HCT116 (cell line): Measurements from ENCODE around the gene HMCES. TPM values are rescaled to one million over a fixed set of nuclear protein-coding genes. Genes with fewer than 3 reads are reported as not detected.
"Not testable (repeated sequence)": the region's sequence is repeated elsewhere in the genome, so short reads cannot be mapped to it uniquely, and the experiment has no call there.

Source experiments
- ATAC-seq: fragments of 200-7000 bp; cut with Tn5 transposase; 2 replicates; pipeline ENCODE4 v1.9.1; 2020; ENCODE audit warnings: mild to moderate bottlenecking, moderate library complexity
- BruUV-seq: library from RNA; stranded (reverse); fragments of 400-500 nt; replicated peaks from 2 replicates; lab custom pipeline; 2021; lab: Mats Ljungman, UMichigan
- CTCF ChIA-PET: fragments of 300-600 bp; sonication (Branson Sonifier 250); formaldehyde crosslinking; loops from one replicate; lab custom pipeline; 2021; ENCODE audit warnings: antibody characterized with exemption; lab: Charles Lee
- POLR2A ChIA-PET: fragments of 300-600, 350-600 bp; sonication (Branson Sonifier 250); formaldehyde crosslinking; loops from one replicate; lab custom pipeline; 2021; ENCODE audit warnings: antibody characterized with exemption; lab: Charles Lee
- RAD21 ChIA-PET, 2 experiments: fragments of 300-600 bp; sonication (Branson Sonifier 250); formaldehyde crosslinking; loops; one replicate each; lab custom pipeline; 2023; ENCODE audit warnings: low total read pairs in 2 of 2; ENCODE audit not compliant: uncharacterized antibody in 2 of 2, unreplicated experiment in 2 of 2, low non-redundant PET in 1 of 2; lab: Charles Lee
- DNase-seq: peaks from one replicate; pipeline ENCODE4 v3.0.0-alpha.2; 2010; ENCODE audit warnings: low read depth, low spot score
- H2AFZ ChIP-seq: fragments of 200-600 bp; shearing (Covaris generic), sonication (generic); 2 replicates; pipeline ENCODE4 v1.6.1; 2017; ENCODE audit warnings: low read depth, mixed run types, mixed read lengths, antibody characterized with exemption, low read length; ENCODE audit not compliant: poor library complexity, severe bottlenecking
- H3K27ac ChIP-seq: 2 replicates; pipeline ENCODE4 v1.5.1; 2012; ENCODE audit warnings: low read depth, low read length
- H3K27me3 ChIP-seq: fragments of 200-600 bp; sonication (generic); 2 replicates; pipeline ENCODE4 v1.6.1; 2016; ENCODE audit warnings: mixed run types, low read length, mixed read lengths; ENCODE audit not compliant: insufficient read depth
- H3K36me3 ChIP-seq, 2 experiments: fragments of 200-500 bp in 1 of 2; fragments of 200-600 bp in 1 of 2; sonication (Bioruptor generic) in 1 of 2; sonication (generic) in 1 of 2; 2 replicates each; pipeline versions ENCODE4 v1.5.1 to v1.6.1; 2014 to 2016; ENCODE audit warnings: low read length in 2 of 2, inconsistent platforms in 1 of 2, mixed read lengths in 1 of 2, mixed run types in 1 of 2; ENCODE audit not compliant: insufficient read depth in 2 of 2, control insufficient read depth in 1 of 2
- H3K4me1 ChIP-seq, 2 experiments: fragments of 200-600 bp in 1 of 2; sonication (generic) in 1 of 2; 2 replicates each; pipeline versions ENCODE4 v1.5.1 to v1.6.1; 2012 to 2017; ENCODE audit warnings: low read length in 2 of 2, inconsistent platforms in 1 of 2, mild to moderate bottlenecking in 1 of 2, mixed read lengths in 1 of 2, mixed run types in 1 of 2, moderate library complexity in 1 of 2; ENCODE audit not compliant: insufficient read depth in 2 of 2, control insufficient read depth in 1 of 2
- H3K4me2 ChIP-seq: fragments of 200-600 bp; sonication (generic); 2 replicates; pipeline ENCODE4 v1.6.1; 2017; ENCODE audit warnings: mixed run types, low read length, mixed read lengths
- H3K4me3 ChIP-seq, 2 experiments: fragments of 200-600 bp in 1 of 2; sonication (generic) in 1 of 2; replicated peaks in 1 of 2; 2 replicates each; pipeline ENCODE4 v1.5.1; 2011 to 2016; ENCODE audit warnings: low read length in 2 of 2, control low read depth in 1 of 2, low read depth in 1 of 2, mild to moderate bottlenecking in 1 of 2, mixed read lengths in 1 of 2, mixed run types in 1 of 2
- H3K79me2 ChIP-seq: fragments of 200-600 bp; sonication (generic); 2 replicates; pipeline ENCODE4 v1.6.1; 2017; ENCODE audit warnings: mild to moderate bottlenecking, mixed run types, low read length, moderate library complexity, mixed read lengths; ENCODE audit not compliant: insufficient read depth
- H3K9ac ChIP-seq: fragments of 200-600 bp; sonication (generic); 2 replicates; pipeline ENCODE4 v1.6.1; 2016; ENCODE audit warnings: low read length, mixed read lengths
- H3K9me2 ChIP-seq: fragments of 200-600 bp; sonication (generic), shearing (Covaris generic); 2 replicates; pipeline ENCODE4 v1.6.1; 2017; ENCODE audit warnings: mixed run types, mild to moderate bottlenecking, moderate library complexity; ENCODE audit not compliant: insufficient read depth
- H3K9me3 ChIP-seq, 2 experiments: fragments of 200-500 bp in 1 of 2; fragments of 200-600 bp in 1 of 2; sonication (Bioruptor generic) in 1 of 2; sonication (generic) in 1 of 2; 2 replicates each; pipeline ENCODE4 v1.6.1; 2014 to 2017; ENCODE audit warnings: low read length in 2 of 2, mixed read lengths in 2 of 2, inconsistent platforms in 1 of 2, low read depth in 1 of 2, mild to moderate bottlenecking in 1 of 2, mixed run types in 1 of 2, moderate library complexity in 1 of 2; ENCODE audit not compliant: control insufficient read depth in 1 of 2, insufficient read depth in 1 of 2
- H4K20me1 ChIP-seq: fragments of 200-600 bp; sonication (generic), shearing (Covaris generic); 2 replicates; pipeline ENCODE4 v1.6.1; 2017; ENCODE audit warnings: mixed run types, mild to moderate bottlenecking, moderate library complexity; ENCODE audit not compliant: insufficient read depth
- ATF3 ChIP-seq: IDR thresholded peaks from 2 replicates; pipeline ENCODE4 v1.6.1; 2012
- CBX3 ChIP-seq: IDR thresholded peaks from 2 replicates; pipeline ENCODE4 v1.6.1; 2012; ENCODE audit warnings: low read depth
- CEBPB ChIP-seq: IDR thresholded peaks from 2 replicates; pipeline ENCODE4 v1.6.1; 2012; ENCODE audit warnings: low read depth
- CTCF ChIP-seq, 3 experiments: fragments of 200-600 bp in 1 of 3; sonication (generic) in 1 of 3; IDR thresholded peaks in 2 of 3; conservative IDR thresholded peaks in 1 of 3; 2 replicates each; pipeline ENCODE4 v1.5.1; 2012 to 2017; ENCODE audit warnings: low read depth in 2 of 3, low read length in 2 of 3, antibody characterized with exemption in 1 of 3, borderline replicate concordance in 1 of 3, control low read depth in 1 of 3, mild to moderate bottlenecking in 1 of 3, mixed read lengths in 1 of 3, mixed run types in 1 of 3, moderate library complexity in 1 of 3; ENCODE audit not compliant: insufficient read depth in 1 of 3
- EGR1 ChIP-seq: IDR thresholded peaks from 2 replicates; pipeline ENCODE4 v1.6.1; 2012; ENCODE audit warnings: low read depth
- ELF1 ChIP-seq: IDR thresholded peaks from 2 replicates; pipeline ENCODE4 v1.6.1; 2012; ENCODE audit warnings: low read depth, borderline replicate concordance
- EZH2 ChIP-seq: fragments of 200-600 bp; sonication (generic); IDR thresholded peaks from 2 replicates; pipeline ENCODE4 v1.6.1; 2017; ENCODE audit warnings: antibody characterized with exemption, mixed run types
- EZH2phosphoT487 ChIP-seq: fragments of 200-600 bp; IDR thresholded peaks from 2 replicates; pipeline ENCODE4 v1.6.1; 2018; ENCODE audit warnings: antibody characterized with exemption, borderline replicate concordance
- JUND ChIP-seq: IDR thresholded peaks from 2 replicates; pipeline ENCODE4 v1.6.1; 2012
- POLR2AphosphoS5 ChIP-seq: IDR thresholded peaks from 2 replicates; pipeline ENCODE4 v1.6.1; 2011; ENCODE audit warnings: mild to moderate bottlenecking, low read depth, low read length, moderate library complexity
- RAD21 ChIP-seq: IDR thresholded peaks from 2 replicates; pipeline ENCODE4 v1.6.1; 2012; ENCODE audit warnings: low read depth, mild to moderate bottlenecking
- REST ChIP-seq: IDR thresholded peaks from 2 replicates; pipeline ENCODE4 v1.6.1; 2012; ENCODE audit warnings: low read depth
- SRF ChIP-seq: IDR thresholded peaks from 2 replicates; pipeline ENCODE4 v1.6.1; 2012; ENCODE audit warnings: low read depth
- TCF7L2 ChIP-seq: IDR thresholded peaks from 2 replicates; pipeline ENCODE4 v1.7.0; 2011; ENCODE audit warnings: borderline replicate concordance, inconsistent platforms; ENCODE audit not compliant: insufficient read depth, insufficient read length; ENCODE audit errors: extremely low read depth
- ZNF274 ChIP-seq: fragments of 200-500 bp; sonication (Bioruptor generic); IDR thresholded peaks from 2 replicates; pipeline ENCODE4 v1.6.1; 2014; ENCODE audit warnings: mild to moderate bottlenecking, low read depth, low read length, inconsistent platforms
- intact Hi-C: fragments of 100-400 bp; cut with micrococcal nuclease; formaldehyde crosslinking; loops from 2 replicates; pipeline ENCODE4 v1.10.0; 2022
- total RNA-seq: library from RNA; stranded (reverse); gene quantifications from one replicate; pipeline ENCODE4 v1.2.1, GENCODE V29; 2021; ENCODE audit not compliant: unreplicated experiment

HMCES gene
- total RNA-seq, 1 experiment from 2014 or later: 78.9 TPM

GRCh38 chr3:129336093-129336706, 57.5 kb downstream of the HMCES start:
- ChIA-PET POLR2A (no interaction called here), RAD21 (interaction anchor here in 1 of 2 experiments (0.7 kb wide), 1 partner anchor 19 kb away, joined by 3 read pairs; no protein-coding TSS in a partner anchor), CTCF (no interaction called here)
- Histone ChIP-seq H3K4me3 (no peak overlapping the region), H3K4me1 (no peaks in the 10 kb centered on the region), H3K9me3 (no peaks in the 10 kb centered on the region), H4K20me1 (no peaks in the 10 kb centered on the region), H3K9ac (no peak overlapping the region), H3K79me2 (no peaks in the 10 kb centered on the region), H3K27ac (no peak overlapping the region), H2AFZ (no peak overlapping the region), H3K36me3 (no peaks in the 10 kb centered on the region), H3K4me2 (no peak overlapping the region), H3K27me3 (no peaks in the 10 kb centered on the region), H3K9me2 (no peaks in the 10 kb centered on the region)
- ATAC-seq: no peak
- intact Hi-C loops: no loop called here
- DNase-seq: no peak
- no TSS peak for BruUV-seq
- TF ChIP-seq POLR2AphosphoS5 (no peak), ZNF274 (no peak), SRF (no peak), TCF7L2 (no peak), EGR1 (no peak), EZH2 (no peak), CEBPB (no peak), REST (no peak), JUND (no peak), EZH2phosphoT487 (no peak), CTCF (IDR thresholded peaks at IDR 0.05 in 2 of 3, conservative IDR thresholded peaks at IDR 0.05 in 1 of 3; ENCODE audit: borderline replicate concordance in 1 of 3, insufficient read depth in 1 of 3, low read depth in 2 of 3, low read length in 2 of 3) (no peak), CBX3 (no peak), RAD21 (no peak), ELF1 (no peak), ATF3 (no peak)

- H3K4me2 ChIP-seq, H3K4me1 ChIP-seq, ATAC-seq, H3K27me3 ChIP-seq, intact Hi-C loops, H4K20me1 ChIP-seq, H3K4me3 ChIP-seq, H3K9me3 ChIP-seq, H3K9ac ChIP-seq, H3K9me2 ChIP-seq, CTCF ChIA-PET, DNase-seq, H3K27ac ChIP-seq, H3K36me3 ChIP-seq, H3K79me2 ChIP-seq, H2AFZ ChIP-seq, RAD21 ChIA-PET, BruUV-seq, POLR2A ChIA-PET: not testable (repeated sequence)
These were observed 59.0 kb downstream of the HMCES start for GRCh38 chr3:129337719-129338118.
